MM.1S (cell line): ENCODE results near the gene CCL13.

Experiments used
- DNase-seq: peaks from one replicate; pipeline ENCODE4 v3.0.0-alpha.2; 2015
- H2AFZ ChIP-seq: fragments of 300-600 bp; sonication (generic); 2 replicates; pipeline ENCODE4 v1.6.0; 2016; ENCODE audit warnings: antibody characterized with exemption, low read length
- H3F3A ChIP-seq: fragments of 300-600 bp; sonication (generic); 2 replicates; pipeline ENCODE4 v1.6.1; 2016; ENCODE audit warnings: mild to moderate bottlenecking, antibody characterized with exemption, low read length, moderate library complexity, mixed read lengths; ENCODE audit not compliant: insufficient read depth
- H3K27ac ChIP-seq: fragments of 300-600 bp; sonication (generic); 2 replicates; pipeline ENCODE4 v1.5.1; 2016; ENCODE audit warnings: mild to moderate bottlenecking, low read length
- H3K27me3 ChIP-seq: fragments of 300-600 bp; sonication (generic); replicated peaks from 2 replicates; pipeline ENCODE4 v1.6.0; 2016; ENCODE audit warnings: low read length; ENCODE audit not compliant: insufficient read depth
- H3K36me3 ChIP-seq: fragments of 300-600 bp; sonication (generic); replicated peaks from 2 replicates; pipeline ENCODE4 v1.6.1; 2016; ENCODE audit warnings: mild to moderate bottlenecking, low read length, mixed read lengths; ENCODE audit not compliant: insufficient read depth
- H3K4me1 ChIP-seq: fragments of 300-600 bp; sonication (generic); 2 replicates; pipeline ENCODE4 v1.6.1; 2016; ENCODE audit warnings: low read length, mixed read lengths
- H3K4me2 ChIP-seq: fragments of 300-600 bp; sonication (generic); 2 replicates; pipeline ENCODE4 v1.6.0; 2016; ENCODE audit warnings: low read depth, low read length
- H3K4me3 ChIP-seq: fragments of 300-600 bp; sonication (generic); 2 replicates; pipeline ENCODE4 v1.5.1; 2016; ENCODE audit warnings: low read length, mixed read lengths
- H3K79me2 ChIP-seq: fragments of 300-600 bp; sonication (generic); 2 replicates; pipeline ENCODE4 v1.6.1; 2016; ENCODE audit warnings: mixed run types, low read length, mixed read lengths
- H3K9ac ChIP-seq: fragments of 300-600 bp; sonication (generic); 2 replicates; pipeline ENCODE4 v1.6.1; 2016; ENCODE audit warnings: low read length, mixed read lengths
- H3K9me2 ChIP-seq: fragments of 300-600 bp; sonication (generic); replicated peaks from 2 replicates; pipeline ENCODE4 v1.6.1; 2016; ENCODE audit warnings: mild to moderate bottlenecking, low read length, mixed read lengths; ENCODE audit not compliant: insufficient read depth
- H3K9me3 ChIP-seq: fragments of 300-600 bp; sonication (generic); replicated peaks from 2 replicates; pipeline ENCODE4 v1.6.1; 2016; ENCODE audit warnings: mild to moderate bottlenecking, low read length, mixed read lengths; ENCODE audit not compliant: insufficient read depth
- H4K20me1 ChIP-seq: fragments of 300-600 bp; sonication (generic); 2 replicates; pipeline ENCODE4 v1.6.1; 2016; ENCODE audit warnings: mild to moderate bottlenecking, low read length, moderate library complexity, mixed read lengths; ENCODE audit not compliant: insufficient read depth
- EZH2 ChIP-seq: fragments of 300-600 bp; sonication (generic); optimal IDR thresholded peaks from 2 replicates; pipeline ENCODE3; 2017; ENCODE audit warnings: low read depth, mild to moderate bottlenecking, antibody characterized with exemption, low read length, mixed read lengths
- EZH2phosphoT487 ChIP-seq: fragments of 300-600 bp; sonication (generic); IDR thresholded peaks from 2 replicates; pipeline ENCODE4 v1.6.1; 2018; ENCODE audit warnings: antibody characterized with exemption, low read length
- TF ChIP-seq, protein P1 (sequence below): fragments of 300-600 bp; sonication (generic); IDR thresholded peaks from 2 replicates; pipeline ENCODE4 v1.5.1; 2016; ENCODE audit warnings: antibody characterized with exemption, low read length, mixed read lengths

Gene CCL13

GRCh38 chr17:34337701-34338100 lies 18.6 kb upstream of the CCL13 start:
- H3K27me3 ChIP-seq = no peaks in the 10 kb centered on the region
- TF ChIP-seq, protein P1, sequence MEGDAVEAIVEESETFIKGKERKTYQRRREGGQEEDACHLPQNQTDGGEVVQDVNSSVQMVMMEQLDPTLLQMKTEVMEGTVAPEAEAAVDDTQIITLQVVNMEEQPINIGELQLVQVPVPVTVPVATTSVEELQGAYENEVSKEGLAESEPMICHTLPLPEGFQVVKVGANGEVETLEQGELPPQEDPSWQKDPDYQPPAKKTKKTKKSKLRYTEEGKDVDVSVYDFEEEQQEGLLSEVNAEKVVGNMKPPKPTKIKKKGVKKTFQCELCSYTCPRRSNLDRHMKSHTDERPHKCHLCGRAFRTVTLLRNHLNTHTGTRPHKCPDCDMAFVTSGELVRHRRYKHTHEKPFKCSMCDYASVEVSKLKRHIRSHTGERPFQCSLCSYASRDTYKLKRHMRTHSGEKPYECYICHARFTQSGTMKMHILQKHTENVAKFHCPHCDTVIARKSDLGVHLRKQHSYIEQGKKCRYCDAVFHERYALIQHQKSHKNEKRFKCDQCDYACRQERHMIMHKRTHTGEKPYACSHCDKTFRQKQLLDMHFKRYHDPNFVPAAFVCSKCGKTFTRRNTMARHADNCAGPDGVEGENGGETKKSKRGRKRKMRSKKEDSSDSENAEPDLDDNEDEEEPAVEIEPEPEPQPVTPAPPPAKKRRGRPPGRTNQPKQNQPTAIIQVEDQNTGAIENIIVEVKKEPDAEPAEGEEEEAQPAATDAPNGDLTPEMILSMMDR = no peak
- no peak for TF ChIP-seq EZH2
- no peak for TF ChIP-seq EZH2phosphoT487
- no peaks in the 10 kb centered on the region; the same call in 1 of the 2 replicates for H3K9me2 ChIP-seq
- no peaks in the 10 kb centered on the region for H3K9me3 ChIP-seq
- no peaks in the 10 kb centered on the region for H3K4me1 ChIP-seq
- no peaks in the 10 kb centered on the region for H3K79me2 ChIP-seq
- no peaks in the 10 kb centered on the region for H4K20me1 ChIP-seq
- no peak for DNase-seq
- no peak overlapping the region for H3K27ac ChIP-seq
- H2AFZ ChIP-seq = no peak overlapping the region
- H3K36me3 ChIP-seq = no peaks in the 10 kb centered on the region
- no peak overlapping the region for H3K9ac ChIP-seq
- no peak overlapping the region for H3K4me2 ChIP-seq
- H3K4me3 ChIP-seq = no peak overlapping the region
- H3F3A ChIP-seq = no peaks in the 10 kb centered on the region

DNA sequence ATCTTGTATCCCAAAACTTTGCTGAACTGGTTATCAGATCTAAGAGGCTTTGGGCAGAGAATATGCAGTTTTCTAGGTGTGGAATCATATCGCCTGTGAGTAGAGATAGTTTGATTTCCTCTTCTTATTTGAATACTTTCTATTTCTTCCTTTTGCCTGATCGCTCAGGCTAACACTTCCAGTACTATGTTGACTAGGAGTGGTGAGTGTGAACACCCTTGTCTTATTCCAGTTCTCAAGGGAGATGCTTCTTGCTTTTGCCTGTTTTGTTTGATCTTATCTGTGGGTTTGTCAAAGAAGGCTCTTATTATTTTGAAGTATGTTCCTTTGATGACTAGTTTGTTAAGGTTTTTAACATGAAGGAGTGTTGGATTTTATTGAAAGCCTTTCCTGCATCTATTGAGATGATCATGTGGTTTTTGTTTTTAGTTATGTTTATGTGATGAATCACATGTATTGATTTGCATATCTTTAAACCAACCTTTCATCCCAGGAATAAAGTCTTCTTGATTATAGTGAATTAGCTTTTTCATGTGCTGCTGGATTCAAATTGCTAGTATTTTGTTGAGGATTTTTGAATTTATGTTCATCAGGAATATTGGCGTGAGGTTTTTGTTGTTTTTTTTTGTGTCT lies 17.0 kb upstream of the CCL13 start:
- H3K9me2 ChIP-seq = no peaks in the 10 kb centered on the region; the same call in 1 of the 2 replicates
- H3F3A ChIP-seq = no peaks in the 10 kb centered on the region
- H3K9ac ChIP-seq = no peak overlapping the region
- no peaks in the 10 kb centered on the region for H3K4me1 ChIP-seq
- no peak overlapping the region for H3K4me2 ChIP-seq
- H4K20me1 ChIP-seq = no peaks in the 10 kb centered on the region
- no peak for TF ChIP-seq EZH2
- TF ChIP-seq, protein P1 = no peak
- TF ChIP-seq EZH2phosphoT487 = no peak
- no peaks in the 10 kb centered on the region for H3K9me3 ChIP-seq
- H3K4me3 ChIP-seq = no peak overlapping the region
- no peak for DNase-seq
- no peaks in the 10 kb centered on the region for H3K27me3 ChIP-seq
- H3K79me2 ChIP-seq = no peaks in the 10 kb centered on the region
- no peak overlapping the region for H2AFZ ChIP-seq
- no peak overlapping the region for H3K27ac ChIP-seq
- no peaks in the 10 kb centered on the region for H3K36me3 ChIP-seq

DNA sequence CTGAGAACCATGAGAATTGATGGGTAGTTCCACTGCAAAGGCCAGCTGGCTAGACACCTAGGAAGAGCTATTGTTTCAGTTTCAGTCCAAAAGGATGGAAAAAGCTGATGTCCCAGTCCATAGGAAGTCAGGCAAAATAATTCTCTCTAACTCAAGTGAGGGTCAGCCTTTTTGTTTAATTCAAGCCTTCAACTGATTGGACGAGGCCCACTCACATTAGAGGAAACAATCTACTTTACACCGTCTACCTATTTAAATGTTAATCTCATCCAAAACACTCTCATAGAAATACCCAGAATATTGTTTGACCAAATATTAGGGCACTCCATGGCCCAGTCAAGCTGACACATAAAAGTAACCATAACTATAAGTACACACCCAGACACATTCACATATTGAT lies 14.4 kb upstream of the CCL13 start:
- Histone ChIP-seq H3K4me1 (no peaks in the 10 kb centered on the region), H3K27ac (no peak overlapping the region), H3K4me3 (no peak overlapping the region), H3K9ac (no peak overlapping the region), H3K9me3 (no peaks in the 10 kb centered on the region), H3F3A (no peaks in the 10 kb centered on the region), H3K27me3 (no peaks in the 10 kb centered on the region), H4K20me1 (no peaks in the 10 kb centered on the region), H3K36me3 (no peaks in the 10 kb centered on the region), H3K4me2 (no peak overlapping the region), H3K79me2 (no peaks in the 10 kb centered on the region), H3K9me2 (no peaks in the 10 kb centered on the region; the same call in 1 of the 2 replicates), H2AFZ (no peak overlapping the region)
- TF ChIP-seq, protein P1 = no peak
- no peak for TF ChIP-seq EZH2phosphoT487
- no peak for TF ChIP-seq EZH2
- DNase-seq = no peak
